Activated T-cell treated with anti-CD3 and anti-CD28 coated beads, Interleukin-2, amount 50 U/mL, for 1 hour (primary cell): ENCODE measurements around the gene CEP120.
"Not testable (repeated sequence)": the region's sequence is repeated elsewhere in the genome, so short reads cannot be mapped to it uniquely, and the experiment has no call there.

Experiments used
- DNase-seq: peaks from one replicate; pipeline ENCODE4 v3.0.0-alpha.2; 2020

CEP120 gene

GRCh38 chr5:123438244-123438643 is 15.0 kb upstream of the CEP120 start:
- no peak for DNase-seq

- no peak for DNase-seq
These were observed 13.0 kb upstream of the CEP120 start for GRCh38 chr5:123436201-123436600.

- DNase-seq: no peak
These were observed 11.6 kb upstream of the CEP120 start for GRCh38 chr5:123434796-123435195.

- DNase-seq: no peak
These were observed 10.4 kb upstream of the CEP120 start for GRCh38 chr5:123433596-123433995.

- DNase-seq: not testable (repeated sequence)
These were observed 7.2 kb upstream of the CEP120 start for GRCh38 chr5:123430441-123430840.

GRCh38 chr5:123429993-123430392 is 6.8 kb upstream of the CEP120 start:
- no peak for DNase-seq

GRCh38 chr5:123429221-123429954 is 6.2 kb upstream of the CEP120 start:
- DNase-seq: no peak

- no peak for DNase-seq
These were observed 5.5 kb upstream of the CEP120 start for GRCh38 chr5:123428521-123429220.

GRCh38 chr5:123427281-123427680 is 4.1 kb upstream of the CEP120 start:
- DNase-seq: no peak

GRCh38 chr5:123425431-123425830 is 2.2 kb upstream of the CEP120 start:
- no peak for DNase-seq

GRCh38 chr5:123422433-123423277 is 548 bp downstream of the CEP120 start:
- DNase-seq: no peak

GRCh38 chr5:123421773-123422172 is 1.4 kb downstream of the CEP120 start:
- no peak for DNase-seq

- DNase-seq: no peak
These were observed 8.2 kb downstream of the CEP120 start for GRCh38 chr5:123414974-123415373.

- DNase-seq: no peak
These were observed 11.0 kb downstream of the CEP120 start for GRCh38 chr5:123412206-123412605.

- not testable (repeated sequence) for DNase-seq
These were observed 21.2 kb downstream of the CEP120 start for GRCh38 chr5:123401999-123402398.

- DNase-seq: no peak
These were observed 21.9 kb downstream of the CEP120 start for GRCh38 chr5:123401320-123401719.

- DNase-seq: not testable (repeated sequence)
These were observed 22.3 kb downstream of the CEP120 start for GRCh38 chr5:123400870-123401291.

- no peak for DNase-seq
These were observed 25.0 kb downstream of the CEP120 start for GRCh38 chr5:123398058-123398733.

- no peak for DNase-seq
These were observed 25.7 kb downstream of the CEP120 start for GRCh38 chr5:123397538-123397937.

GRCh38 chr5:123391009-123391408 is 32.2 kb downstream of the CEP120 start:
- DNase-seq: no peak

- DNase-seq: no peak
These were observed 33.4 kb downstream of the CEP120 start for GRCh38 chr5:123389794-123390193.

- no peak for DNase-seq
These were observed 35.9 kb downstream of the CEP120 start for GRCh38 chr5:123387313-123387712.

- no peak for DNase-seq
These were observed 41.0 kb downstream of the CEP120 start for GRCh38 chr5:123382252-123382651.
